GM21381 (cell line): ENCODE data around the gene G6PD.
"Not testable (repeated sequence)": the region's sequence is repeated elsewhere in the genome, so short reads cannot be mapped to it uniquely, and the experiment has no call there.

Source experiments
- ATAC-seq: cut with Tn5 transposase; IDR thresholded peaks from one replicate; pipeline ENCODE4 v1.9.1; 2021; ENCODE audit warnings: mild to moderate bottlenecking, moderate library complexity; ENCODE audit not compliant: unreplicated experiment

The G6PD gene

DNA sequence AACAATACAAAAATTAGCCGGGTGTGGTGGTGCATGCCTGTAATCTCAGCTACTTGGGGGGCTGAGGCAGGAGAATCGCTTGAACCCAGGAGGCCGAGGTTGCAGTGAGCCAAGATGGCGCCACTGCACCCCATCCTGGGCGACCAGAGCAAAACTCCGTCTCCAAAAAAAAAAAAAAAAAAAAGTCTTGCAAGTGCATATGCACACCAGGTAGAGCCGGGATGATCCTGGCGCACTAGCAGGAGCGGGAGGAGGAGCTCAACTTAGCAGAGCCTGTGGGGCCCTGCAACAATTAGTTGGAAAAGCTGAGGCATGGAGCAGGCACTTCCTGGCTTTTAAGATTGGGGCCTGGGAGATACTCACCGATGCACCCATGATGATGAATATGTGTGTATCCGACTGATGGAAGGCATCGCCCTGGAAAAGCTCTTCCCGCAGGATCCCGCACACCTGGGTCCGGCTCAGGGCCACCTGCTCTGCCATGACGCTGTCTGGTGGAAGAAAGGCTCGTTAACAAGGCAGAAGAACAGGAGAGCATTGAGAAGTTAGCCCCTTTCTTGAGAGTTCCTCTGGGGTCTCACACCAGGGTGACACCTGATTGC, 872 bp downstream of the G6PD start:
- ATAC-seq = no peak

DNA sequence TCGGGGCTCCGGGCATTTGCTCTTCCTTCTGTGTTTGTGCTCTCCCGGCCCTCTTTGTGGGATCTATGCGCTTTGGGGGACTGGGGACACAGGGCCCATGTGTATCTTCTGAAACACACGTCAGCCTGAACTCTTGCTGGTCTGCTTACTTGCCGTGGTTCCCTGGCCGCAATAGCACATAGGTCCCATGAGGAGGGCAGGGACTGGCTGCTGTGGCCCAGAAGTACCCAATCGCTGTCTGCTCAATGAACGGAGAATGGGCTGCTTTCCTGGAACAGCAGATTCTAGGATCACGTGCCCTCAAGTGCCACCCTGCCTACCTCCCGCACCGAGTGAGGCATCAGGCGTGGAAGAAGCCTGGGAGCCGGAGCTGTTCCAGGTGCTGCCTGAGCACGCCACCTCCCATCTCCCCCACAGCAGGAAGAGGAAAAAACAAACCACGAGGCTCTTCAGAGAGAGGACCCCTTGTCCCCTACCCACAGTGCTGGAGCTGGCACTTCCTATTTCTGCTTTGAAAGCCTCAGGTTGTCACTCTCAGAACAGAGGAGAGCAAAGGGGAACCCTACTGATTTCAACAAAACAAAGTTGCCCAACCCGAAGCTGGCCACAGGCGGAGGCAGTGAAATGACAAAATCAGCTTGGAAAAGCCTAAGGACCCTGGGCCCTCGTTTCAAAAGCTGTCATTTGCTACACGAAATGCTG, 3.8 kb downstream of the G6PD start:
- no peak for ATAC-seq

DNA sequence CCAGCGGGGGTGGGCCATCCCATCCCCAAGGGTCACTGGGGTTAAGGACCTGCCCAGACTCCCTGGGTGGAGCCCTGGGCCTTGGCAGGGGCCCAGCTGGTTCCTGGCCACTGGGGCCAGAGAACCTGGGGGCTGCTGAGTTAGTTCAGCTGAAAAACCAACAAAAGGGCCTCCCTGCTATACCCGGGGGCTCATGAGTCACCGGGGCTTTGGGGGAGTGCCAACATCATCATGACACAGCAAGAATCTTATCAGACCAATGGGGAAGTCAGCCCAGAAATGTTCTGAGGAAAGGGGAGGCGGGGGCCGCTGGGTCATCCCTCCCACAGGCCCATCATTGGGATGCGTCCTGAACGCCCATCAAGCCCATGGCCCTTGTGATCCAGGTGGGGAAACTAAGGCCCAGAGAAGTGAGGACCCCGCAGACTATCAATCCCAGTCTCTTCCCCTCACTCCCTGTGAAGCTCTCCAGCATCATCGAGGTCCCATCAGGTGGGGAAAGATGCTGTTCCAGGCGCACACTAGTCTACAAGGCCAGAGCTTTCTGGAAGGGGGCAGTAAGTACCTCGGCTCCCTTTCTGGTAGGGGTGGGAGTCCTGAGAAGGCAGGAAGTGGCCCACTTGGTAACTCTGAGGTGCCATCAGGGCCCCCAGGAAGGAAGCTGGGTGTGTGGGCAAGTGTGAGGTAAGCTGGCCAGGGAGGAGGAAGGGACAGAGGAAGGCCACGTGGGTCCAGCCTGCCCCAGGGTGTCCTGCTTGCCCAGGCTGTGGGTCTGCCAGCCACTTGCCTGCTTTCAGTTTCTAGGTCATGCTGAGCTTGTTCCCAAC, 4.5 kb downstream of the G6PD start:
- ATAC-seq = no peak

DNA sequence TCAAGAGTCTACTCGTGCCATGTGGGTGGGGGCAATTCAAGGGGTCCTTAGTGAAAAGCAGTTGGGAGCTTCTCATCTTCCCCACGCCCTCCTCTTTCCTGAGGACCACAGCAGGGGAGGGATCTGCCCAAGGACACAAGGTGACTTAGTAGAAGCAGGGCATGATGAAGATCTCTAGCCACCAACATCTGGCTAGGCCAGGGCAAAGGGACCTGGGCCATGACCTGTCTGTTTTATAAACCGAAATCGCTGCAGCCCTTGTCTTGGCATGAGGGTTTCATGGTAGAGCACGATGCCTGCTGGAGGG, 5.1 kb downstream of the G6PD start:
- no peak for ATAC-seq

- no peak for ATAC-seq
Measured at GRCh38 chrX:154540897-154541535, 5.6 kb downstream of the G6PD start.

DNA sequence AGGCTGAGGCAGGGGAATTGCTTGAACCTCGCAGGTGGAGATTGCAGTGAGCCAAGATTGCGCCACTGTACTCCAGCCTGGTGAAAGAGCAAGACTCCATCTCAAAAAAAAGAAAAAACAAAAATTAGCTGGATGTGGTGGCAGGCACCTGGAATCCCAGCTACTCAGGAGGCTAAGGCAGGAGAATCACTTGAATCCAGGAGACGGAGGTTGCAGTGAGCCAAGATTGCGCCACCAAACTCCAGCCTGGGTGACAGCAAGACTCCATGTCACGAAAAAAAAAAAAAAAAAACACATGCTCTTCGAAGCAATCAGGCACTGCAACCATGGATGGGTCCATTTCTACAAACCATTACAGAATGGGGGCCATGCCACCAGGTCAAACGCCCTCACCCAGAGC, 6.3 kb downstream of the G6PD start:
- not testable (repeated sequence) for ATAC-seq

DNA sequence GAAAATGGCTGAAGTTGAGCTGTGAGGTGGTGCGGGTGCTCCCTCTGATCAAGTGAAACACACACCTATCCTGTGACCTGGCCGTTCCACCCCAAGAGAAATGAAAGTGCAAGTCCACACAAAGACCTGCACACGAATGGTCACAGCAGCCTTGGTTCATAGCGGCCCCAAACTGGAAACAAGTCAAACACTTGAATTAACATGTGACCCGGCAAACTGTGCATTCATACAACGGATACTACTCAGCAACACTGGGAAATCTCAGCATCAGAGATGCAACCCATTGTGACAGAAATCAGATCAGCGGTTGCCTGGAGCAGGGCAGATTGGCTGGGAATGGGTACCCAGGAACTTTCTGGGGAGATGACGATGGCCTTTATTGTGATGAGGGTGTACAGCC, 7.6 kb downstream of the G6PD start:
- ATAC-seq = no peak

DNA sequence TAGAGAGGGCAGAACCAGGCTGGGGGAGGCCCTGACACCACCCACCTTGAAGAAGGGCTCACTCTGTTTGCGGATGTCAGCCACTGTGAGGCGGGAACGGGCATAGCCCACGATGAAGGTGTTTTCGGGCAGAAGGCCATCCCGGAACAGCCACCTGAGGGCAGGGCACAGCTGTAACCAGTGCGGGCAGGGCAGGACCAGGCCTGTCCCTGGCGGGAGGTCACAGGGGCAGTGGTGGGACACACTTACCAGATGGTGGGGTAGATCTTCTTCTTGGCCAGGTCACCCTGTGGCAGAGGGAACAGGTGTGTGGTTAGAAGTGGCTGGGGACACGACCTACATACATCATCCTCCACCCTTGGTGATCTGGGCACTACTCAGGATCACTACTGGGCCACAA, 10.8 kb downstream of the G6PD start:
- ATAC-seq = no peak

DNA sequence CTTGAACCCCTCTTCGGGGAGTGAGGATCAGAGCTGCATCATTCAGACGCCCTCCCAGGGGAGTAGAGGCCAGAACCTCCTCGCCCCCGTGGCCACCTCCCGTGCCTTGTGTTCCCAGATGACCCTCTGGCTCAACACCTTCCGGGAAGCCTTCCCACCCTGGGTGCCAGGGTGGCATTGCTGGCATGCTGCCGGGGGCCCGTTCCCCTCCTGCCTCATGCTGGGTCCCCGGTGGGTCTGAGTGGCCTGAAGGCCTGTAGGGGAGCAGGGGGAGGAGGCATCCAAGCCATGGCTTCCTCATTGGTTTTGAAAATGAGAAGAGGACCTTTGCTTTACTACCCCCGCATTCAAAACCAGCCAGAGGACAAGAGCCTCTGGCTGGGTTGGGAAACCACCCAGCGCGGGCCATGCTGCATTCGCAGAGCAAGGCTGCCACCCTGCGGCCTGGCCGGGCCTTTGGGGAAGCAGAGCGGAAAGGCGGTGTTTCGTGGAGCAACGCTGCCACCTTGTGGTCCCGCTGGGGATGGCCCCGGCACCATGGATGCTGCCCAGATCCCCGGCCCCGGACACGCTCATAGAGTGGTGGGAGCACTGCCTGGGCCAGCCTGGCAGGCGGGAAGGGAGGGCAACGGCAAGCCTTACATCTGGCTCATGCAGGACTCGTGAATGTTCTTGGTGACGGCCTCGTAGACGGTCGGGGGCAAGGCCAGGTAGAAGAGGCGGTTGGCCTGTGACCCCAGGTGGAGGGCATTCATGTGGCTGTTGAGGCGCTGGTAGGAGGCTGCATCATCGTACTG, 11.9 kb downstream of the G6PD start:
- peak; percentile 89 for ATAC-seq

DNA sequence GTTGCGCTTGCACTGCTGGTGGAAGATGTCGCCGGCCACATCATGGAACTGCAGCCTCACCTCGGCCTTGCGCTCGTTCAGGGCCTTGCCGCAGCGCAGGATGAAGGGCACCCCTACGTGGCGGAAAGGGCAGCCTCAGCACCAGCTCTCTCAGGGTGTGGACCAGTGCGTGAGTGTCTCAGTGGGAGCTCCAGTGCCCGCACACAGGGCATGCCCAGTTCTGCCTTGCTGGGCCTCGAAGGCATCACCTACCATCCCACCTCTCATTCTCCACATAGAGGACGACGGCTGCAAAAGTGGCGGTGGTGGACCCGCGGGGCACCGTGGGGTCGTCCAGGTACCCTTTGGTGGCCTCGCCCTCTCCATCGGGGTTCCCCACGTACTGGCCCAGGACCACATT, 14.0 kb downstream of the G6PD start:
- no peak for ATAC-seq

- no peak for ATAC-seq
Measured at GRCh38 chrX:154531626-154532025, 15.0 kb downstream of the G6PD start.

DNA sequence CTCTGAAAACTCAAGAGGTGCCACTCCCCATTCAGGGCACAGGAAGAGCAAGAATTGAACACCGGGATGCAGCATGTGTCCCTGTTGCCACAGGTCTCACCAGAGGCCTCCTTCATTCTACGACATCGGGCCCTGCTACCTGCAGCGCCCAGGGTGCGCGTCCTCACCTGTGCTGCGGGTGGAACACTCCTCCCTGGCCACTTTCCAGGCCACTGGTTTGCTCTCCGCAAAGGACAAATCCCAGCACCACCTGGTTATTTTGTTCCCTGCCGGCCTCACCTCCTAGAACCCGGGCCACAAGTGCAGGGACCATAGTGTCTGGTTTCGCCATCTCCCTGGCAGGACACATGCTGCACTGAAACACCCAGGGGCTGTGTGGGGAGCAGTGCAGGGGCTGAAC, 16.4 kb downstream of the G6PD start:
- no peak for ATAC-seq

GRCh38 chrX:154529206-154529612, 17.4 kb downstream of the G6PD start:
- no peak for ATAC-seq

DNA sequence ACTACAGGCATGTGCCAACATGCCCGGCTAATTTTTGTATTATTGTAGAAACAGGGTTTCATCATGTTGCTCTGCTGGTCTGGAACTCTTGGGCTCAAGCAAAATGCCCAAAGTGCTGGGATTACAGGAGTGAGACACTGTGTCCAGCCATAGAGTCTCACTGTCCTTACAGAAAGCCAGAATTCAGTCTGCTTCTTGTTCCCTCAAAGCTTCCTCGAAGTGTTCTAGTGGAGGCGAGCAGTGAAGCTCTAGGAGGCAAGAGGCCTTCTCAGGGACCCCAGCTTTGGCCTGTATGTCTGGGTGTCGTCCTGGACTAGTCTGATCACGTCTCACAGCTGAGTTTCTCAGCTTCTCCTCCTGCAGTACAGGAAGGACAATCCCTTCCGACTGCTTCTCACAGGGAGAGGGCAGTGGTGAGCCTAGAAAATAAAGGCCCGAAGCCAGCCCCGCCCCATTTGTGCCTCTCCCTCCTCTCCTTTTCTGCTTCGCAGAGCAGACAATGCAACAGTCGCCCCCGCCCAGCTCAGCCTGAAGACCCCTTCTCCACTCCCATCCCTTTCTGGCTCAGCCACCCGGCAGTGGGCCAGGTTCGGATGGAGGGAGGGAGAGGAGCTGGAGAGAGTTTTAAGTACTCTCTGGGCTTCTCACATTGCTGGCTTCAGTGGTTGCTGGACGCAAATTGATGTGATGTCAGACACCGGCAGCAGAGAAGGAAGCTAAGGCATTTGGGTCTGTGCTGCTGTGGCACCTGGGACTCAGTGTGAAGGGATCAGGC, 19.6 kb downstream of the G6PD start:
- no peak for ATAC-seq

- no peak for ATAC-seq
Measured at GRCh38 chrX:154525606-154526490, 20.8 kb downstream of the G6PD start.

GRCh38 chrX:154519389-154519788, 27.3 kb downstream of the G6PD start:
- ATAC-seq = no peak

DNA sequence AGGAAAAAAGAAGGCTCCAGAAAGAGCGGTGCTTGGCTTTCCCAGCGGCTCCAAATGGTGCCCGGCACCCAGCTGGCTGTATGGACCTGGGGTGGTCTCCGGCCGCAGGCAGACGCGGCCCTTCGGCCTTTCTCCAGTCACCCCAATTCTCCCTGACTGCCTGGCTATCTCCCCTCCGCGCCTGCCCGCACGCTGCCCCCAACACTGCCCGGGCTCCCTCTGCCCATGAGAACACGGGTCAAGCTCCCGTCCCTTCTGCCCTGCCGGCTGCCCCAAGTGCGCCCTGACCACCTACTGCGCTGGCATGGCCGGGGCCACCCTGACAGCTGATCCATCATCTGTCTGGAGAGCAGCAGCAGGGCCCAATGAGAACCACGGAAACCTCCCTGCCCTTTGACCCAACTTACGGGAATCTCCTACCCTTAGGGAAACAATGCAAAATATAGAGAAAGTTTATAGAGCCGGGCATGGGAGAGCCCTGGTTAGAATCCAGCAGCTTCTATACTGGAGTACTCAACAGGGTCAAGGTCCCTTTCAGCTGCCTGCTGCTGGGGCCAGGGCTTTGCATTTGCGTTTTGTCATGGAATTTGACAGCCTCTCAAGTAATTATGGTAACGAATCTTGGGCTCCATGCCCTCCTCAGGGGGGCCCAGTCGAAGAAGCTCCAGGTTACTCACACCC, 29.4 kb downstream of the G6PD start:
- ATAC-seq = no peak

- no peak for ATAC-seq
Measured at GRCh38 chrX:154516656-154517100, 30.0 kb downstream of the G6PD start.
